H1 (cell line): Measurements from ENCODE around the gene NUB1. TPM values are rescaled to one million over a fixed set of nuclear protein-coding genes. Genes with fewer than 3 reads are reported as not detected.

Source experiments
- CTCF ChIA-PET: fragments of 300-600 bp; sonication (Branson Sonifier 250); formaldehyde crosslinking; loops from one replicate; lab custom pipeline; 2021; ENCODE audit not compliant: partially characterized antibody; lab: Charles Lee
- POLR2A ChIA-PET: fragments of 300-600 bp; sonication (Branson Sonifier 250); formaldehyde crosslinking; loops from one replicate; lab custom pipeline; 2021; ENCODE audit warnings: inconsistent platforms; ENCODE audit not compliant: partially characterized antibody; lab: Charles Lee
- DNase-seq, 2 experiments: peaks; one replicate each; pipeline versions ENCODE4 v3.0.0 to v3.0.0-alpha.2; 2010 to 2022; ENCODE audit warnings: low spot score in 2 of 2, low read depth in 1 of 2, mixed read lengths in 1 of 2
- FAIRE-seq: peaks from 2 replicates; lab custom pipeline; 2011; peaks lifted over from hg19 to GRCh38; lab: Jason Lieb, UNC
- H2AFZ ChIP-seq: 2 replicates; pipeline ENCODE4 v1.8.1; 2012; ENCODE audit warnings: low read length, inconsistent platforms
- H2AK5ac ChIP-seq: 2 replicates; pipeline ENCODE4 v1.6.1; 2013; ENCODE audit warnings: low read depth, low read length
- H2BK120ac ChIP-seq: replicated peaks from 2 replicates; pipeline ENCODE3; 2013; ENCODE audit warnings: low read depth, low read length, inconsistent platforms
- H2BK12ac ChIP-seq: 2 replicates; pipeline ENCODE4 v1.6.1; 2013; ENCODE audit warnings: low read depth, low read length
- H2BK15ac ChIP-seq: 2 replicates; pipeline ENCODE4 v1.6.1; 2013; ENCODE audit warnings: low read length
- H2BK20ac ChIP-seq: 2 replicates; pipeline ENCODE4 v1.6.1; 2013; ENCODE audit warnings: low read length
- H2BK5ac ChIP-seq: 2 replicates; pipeline ENCODE4 v1.6.1; 2013; ENCODE audit warnings: low read depth, low read length
- H3K14ac ChIP-seq: 2 replicates; pipeline ENCODE4 v1.6.1; 2013; ENCODE audit warnings: inconsistent platforms; ENCODE audit not compliant: insufficient read length
- H3K18ac ChIP-seq: 2 replicates; pipeline ENCODE4 v1.6.1; 2013; ENCODE audit warnings: low read length; ENCODE audit errors: extremely low read depth
- H3K23ac ChIP-seq: 2 replicates; pipeline ENCODE4 v1.6.1; 2013; ENCODE audit warnings: inconsistent platforms; ENCODE audit not compliant: insufficient read length
- H3K23me2 ChIP-seq: 2 replicates; pipeline ENCODE4 v1.6.1; 2013; ENCODE audit warnings: low read depth, low read length
- H3K27ac ChIP-seq: 2 replicates; pipeline ENCODE4 v1.6.1; 2011; ENCODE audit warnings: low read depth, low read length, inconsistent platforms
- H3K27me3 ChIP-seq, 4 experiments: replicated peaks in 1 of 4; 1 replicate in 1 of 4; 2 replicates in 3 of 4; pipeline versions ENCODE4 v1.6.1 to v1.8.1; 2011 to 2013; ENCODE audit warnings: low read length in 3 of 4, mild to moderate bottlenecking in 3 of 4, inconsistent platforms in 2 of 4, mixed read lengths in 2 of 4, moderate library complexity in 1 of 4; ENCODE audit not compliant: control insufficient read depth in 3 of 4, insufficient read depth in 3 of 4; ENCODE audit errors: extremely low read depth in 1 of 4
- H3K36me3 ChIP-seq, 4 experiments: 2 replicates each; pipeline versions ENCODE4 v1.6.1 to v1.8.1; 2011 to 2013; ENCODE audit warnings: mild to moderate bottlenecking in 4 of 4, low read length in 3 of 4, moderate library complexity in 2 of 4, control low read depth in 1 of 4, inconsistent platforms in 1 of 4; ENCODE audit not compliant: insufficient read depth in 4 of 4, control insufficient read depth in 2 of 4
- H3K4ac ChIP-seq: replicated peaks from 2 replicates; pipeline ENCODE3; 2013; ENCODE audit warnings: low read length, low read depth, mixed read lengths, inconsistent platforms; ENCODE audit not compliant: insufficient read length
- H3K4me1 ChIP-seq, 4 experiments: replicated peaks in 1 of 4; 1 replicate in 1 of 4; 2 replicates in 3 of 4; pipeline versions ENCODE4 v1.6.1 to v1.8.1; 2011 to 2013; ENCODE audit warnings: low read length in 3 of 4, inconsistent platforms in 2 of 4, mixed read lengths in 1 of 4; ENCODE audit not compliant: insufficient read depth in 4 of 4, control insufficient read depth in 3 of 4
- H3K4me2 ChIP-seq, 2 experiments: 2 replicates each; pipeline versions ENCODE4 v1.6.1 to v1.8.1; 2011 to 2013; ENCODE audit warnings: low read depth in 2 of 2, low read length in 2 of 2, control low read depth in 1 of 2, inconsistent platforms in 1 of 2, mild to moderate bottlenecking in 1 of 2; ENCODE audit not compliant: insufficient read depth in 1 of 2
- H3K4me3 ChIP-seq, 4 experiments: fragments of 200-600, 300-600 bp in 1 of 4; sonication (generic), shearing (Covaris generic), sonication (Bioruptor Twin) in 1 of 4; 2 replicates each; pipeline versions ENCODE4 v1.5.1 to v1.8.1; 2011 to 2016; ENCODE audit warnings: low read length in 4 of 4, low read depth in 3 of 4, control low read depth in 2 of 4, inconsistent platforms in 2 of 4, mild to moderate bottlenecking in 2 of 4, mixed read lengths in 1 of 4, moderate library complexity in 1 of 4; ENCODE audit not compliant: insufficient read depth in 2 of 4; ENCODE audit errors: extremely low read depth in 1 of 4
- H3K56ac ChIP-seq: replicated peaks from 2 replicates; pipeline ENCODE3; 2013; ENCODE audit warnings: low read depth, mild to moderate bottlenecking, mixed read lengths, low read length, inconsistent platforms; ENCODE audit not compliant: insufficient read length
- H3K79me1 ChIP-seq: 2 replicates; pipeline ENCODE4 v1.6.1; 2013; ENCODE audit warnings: low read depth, low read length, control low read depth
- H3K79me2 ChIP-seq, 2 experiments: 2 replicates each; pipeline versions ENCODE4 v1.6.1 to v1.8.1; 2012 to 2013; ENCODE audit warnings: low read length in 2 of 2, mild to moderate bottlenecking in 2 of 2, inconsistent platforms in 1 of 2; ENCODE audit not compliant: insufficient read depth in 2 of 2, control insufficient read depth in 1 of 2
- H3K9ac ChIP-seq, 4 experiments: replicated peaks in 1 of 4; 1 replicate in 1 of 4; 2 replicates in 3 of 4; pipeline versions ENCODE4 v1.6.1 to v1.8.1; 2011 to 2013; ENCODE audit warnings: low read depth in 3 of 4, low read length in 3 of 4, control low read depth in 2 of 4, mild to moderate bottlenecking in 2 of 4, moderate library complexity in 2 of 4, inconsistent platforms in 1 of 4; ENCODE audit errors: extremely low read depth in 1 of 4
- H3K9me3 ChIP-seq, 2 experiments: 2 replicates each; pipeline versions ENCODE4 v1.6.1 to v1.8.1; 2012 to 2013; ENCODE audit warnings: mild to moderate bottlenecking in 2 of 2, moderate library complexity in 2 of 2, control low read depth in 1 of 2, inconsistent platforms in 1 of 2, low read depth in 1 of 2, low read length in 1 of 2, mixed read lengths in 1 of 2; ENCODE audit not compliant: insufficient read depth in 2 of 2
- H4K20me1 ChIP-seq, 2 experiments: replicated peaks in 1 of 2; 2 replicates each; pipeline versions ENCODE3 to v1.8.1; 2011 to 2013; ENCODE audit warnings: inconsistent platforms in 2 of 2, low read length in 2 of 2, mild to moderate bottlenecking in 1 of 2; ENCODE audit not compliant: insufficient read depth in 2 of 2, control insufficient read depth in 1 of 2
- H4K5ac ChIP-seq: 2 replicates; pipeline ENCODE4 v1.6.1; 2013; ENCODE audit warnings: low read length, low read depth, mixed read lengths, inconsistent platforms; ENCODE audit not compliant: insufficient read length
- H4K8ac ChIP-seq: 2 replicates; pipeline ENCODE4 v1.8.0; 2013; ENCODE audit warnings: mild to moderate bottlenecking, moderate library complexity, low read length, inconsistent platforms; ENCODE audit not compliant: insufficient read depth; ENCODE audit errors: extremely low read depth
- H4K91ac ChIP-seq: replicated peaks from 2 replicates; pipeline ENCODE3; 2013; ENCODE audit warnings: low read length, mixed read lengths, inconsistent platforms; ENCODE audit not compliant: insufficient read length
- CBX8 ChIP-seq: fragments of 300-800, 300-1000 bp; sonication (generic); IDR thresholded peaks from 2 replicates; pipeline ENCODE4 v1.7.1; 2016; ENCODE audit warnings: low read depth, low read length, borderline replicate concordance
- KDM1A ChIP-seq: fragments of 200-600, 300-600 bp; sonication (generic); IDR thresholded peaks from 2 replicates; pipeline ENCODE4 v1.7.1; 2016; ENCODE audit warnings: mild to moderate bottlenecking, low read length, borderline replicate concordance
- KDM5A ChIP-seq: fragments of 200-600 bp; IDR thresholded peaks from 2 replicates; pipeline ENCODE4 v1.7.1; 2012; ENCODE audit warnings: mild to moderate bottlenecking, low read length, inconsistent platforms, mixed read lengths
- WGBS, 2 experiments: shearing (Covaris generic) in 1 of 2; methylation state at CpG; one replicate each; pipeline versions ENCODE4 v1.1.6 to v1.1.7; 2013 to 2015; ENCODE audit warnings: low lambda C conversion rate in 2 of 2, mixed read lengths in 2 of 2, inconsistent platforms in 1 of 2, low coverage in 1 of 2, missing lambda C conversion rate in 1 of 2; ENCODE audit not compliant: insufficient replicate concordance in 2 of 2, insufficient coverage in 1 of 2, insufficient read length in 1 of 2; ENCODE audit errors: extremely low coverage in 1 of 2, missing lambda C conversion rate in 1 of 2; 5-methylcytosine and 5-hydroxymethylcytosine counted together
- polyA plus RNA-seq, 7 experiments: library from polyadenylated mRNA; depleted of rRNA in 3 of 7; stranded (reverse) in 5 of 7; unstranded in 2 of 7; fragments of >200 nt in 5 of 7; fragments of 200-250 nt in 2 of 7; gene quantifications; 1 replicate in 5 of 7; 2 replicates in 1 of 7; 4 replicates in 1 of 7; pipeline versions ENCODE4 v1.2.1 to v1.2.3, GENCODE V29; 2011 to 2013; ENCODE audit warnings: missing spikeins in 2 of 7, mixed read lengths in 2 of 7
- total RNA-seq: library from RNA; stranded (reverse); fragmentation: NEBNext Ultra II Directional; extraction: Animal tissue kit (Norgen Biotek cat#: 25700); gene quantifications from 2 replicates; pipeline ENCODE4 v1.2.1, GENCODE V29; 2021

Gene NUB1
- total and polyA plus RNA-seq, 2 of the 8 experiments (the other 6 are each of a cell fraction or from before 2014, with no cell fraction given), result 22.1 to 43.5 TPM

GRCh38 chr7:151327659-151328058 lies 14.0 kb upstream of the NUB1 start:
- Histone ChIP-seq H3K79me1 (no peaks in the 10 kb centered on the region), H2BK15ac (no peak overlapping the region), H3K23ac (no peak overlapping the region), H3K27ac (no peak overlapping the region), H3K56ac (no peak overlapping the region), H3K36me3 (no peaks in the 10 kb centered on the region), H4K91ac (no peak overlapping the region), H3K18ac (no peak overlapping the region; the same call in 1 of the 2 replicates), H3K27me3 (no peaks in the 10 kb centered on the region), H2AFZ (no peak overlapping the region), H3K9ac (no peak overlapping the region), H2BK12ac (no peak overlapping the region), H4K5ac (no peak overlapping the region), H3K23me2 (no peaks in the 10 kb centered on the region), H3K4me2 (no peak overlapping the region), H3K4me1 (peaks cover 0 to 4% (median 1%) of the 10 kb centered on the region in 4 experiments; a peak in 4 of 7 replicates), H3K4ac (no peak overlapping the region), H3K14ac (no peak overlapping the region), H4K8ac (no peak overlapping the region), H2BK20ac (no peak overlapping the region), H3K79me2 (no peaks in the 10 kb centered on the region), H2BK120ac (no peak overlapping the region), H3K4me3 (no peak overlapping the region), H3K9me3 (0 out of 4 replicates have a peak, but pooled peaks cover 0 to 3% of the 10 kb centered on the region in 2 experiments), H4K20me1 (no peaks in the 10 kb centered on the region), H2AK5ac (no peak overlapping the region), H2BK5ac (no peak overlapping the region)
- ChIA-PET CTCF (interaction anchor here (1.0 to 6.9 kb wide), 5 partner anchors 11 to 121 kb away, joined by 3 to 69 read pairs (median 8); no protein-coding TSS in a partner anchor), POLR2A (interaction anchor here (1.8 kb wide), 1 partner anchor 14 kb away, joined by 7 read pairs; the partner anchor contains the start of gene NUB1)
- WGBS, 2 experiments, result 86% methylated on average over 2 of the region's 2 CpGs; no CpG with 5 or more reads in 1 of the 2 experiments
- DNase-seq, result no peak
- FAIRE-seq, result no peak
- no peak for TF ChIP-seq KDM1A
- no peak for TF ChIP-seq KDM5A
- no peak for TF ChIP-seq CBX8
